HG03139 (cell line): ENCODE measurements around the gene LRCOL1.

Experiments used
- ATAC-seq: cut with Tn5 transposase; IDR thresholded peaks from one replicate; pipeline ENCODE4 v1.9.1; 2021; ENCODE audit not compliant: unreplicated experiment

Gene LRCOL1

DNA sequence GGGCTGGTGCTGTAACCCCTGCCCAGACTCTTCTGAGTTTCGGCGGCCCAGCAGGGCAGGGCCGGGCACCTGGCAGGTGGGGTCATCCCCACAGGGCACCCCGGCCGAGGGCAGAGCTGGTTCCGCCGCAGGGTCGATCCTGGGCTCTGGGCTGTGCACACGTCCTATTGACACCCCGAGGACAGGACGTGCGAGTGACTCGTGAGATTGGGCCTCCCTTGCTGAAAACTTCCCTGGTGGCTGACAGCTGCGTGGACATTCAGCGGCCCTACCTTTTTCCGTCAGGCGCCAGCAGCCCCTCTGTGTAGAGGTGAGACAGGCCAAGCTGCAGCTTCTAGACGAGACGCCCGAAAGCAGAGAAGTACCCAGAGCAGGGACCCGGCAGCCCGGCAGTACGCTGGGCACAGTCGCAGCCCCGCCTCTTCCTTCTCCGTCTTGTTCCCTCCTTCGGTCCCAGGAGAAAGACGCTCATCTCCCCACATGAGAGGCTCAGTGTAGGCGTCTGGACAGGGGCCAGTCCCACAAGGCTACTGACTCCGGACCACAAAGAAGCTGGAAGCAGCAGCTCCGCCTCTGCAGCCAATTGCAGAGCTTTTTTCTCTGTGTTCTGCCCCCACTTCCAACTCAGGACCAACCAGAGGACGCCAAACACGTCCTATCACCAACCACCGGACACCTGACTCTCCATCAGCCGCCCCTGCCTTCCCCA is at the start of gene LRCOL1:
LRCOL1 (minus strand) TSS at position 532 of the 709 bp plus-strand sequence. CDS start 4,331 bp downstream, outside the sequence.
- ATAC-seq: no peak

- ATAC-seq: no peak
Measured at GRCh38 chr12:132660052-132660451, 49.7 kb upstream of the LRCOL1 start.

- no peak for ATAC-seq
Measured at GRCh38 chr12:132659146-132659545, 48.8 kb upstream of the LRCOL1 start.

- ATAC-seq: no peak
Measured at GRCh38 chr12:132658149-132658894, 47.9 kb upstream of the LRCOL1 start.

GRCh38 chr12:132657004-132657727 is 46.8 kb upstream of the LRCOL1 start:
- ATAC-seq: no peak

GRCh38 chr12:132653567-132654290 is 43.3 kb upstream of the LRCOL1 start:
- ATAC-seq: no peak

- no peak for ATAC-seq
Measured at GRCh38 chr12:132651444-132652100, 41.2 kb upstream of the LRCOL1 start.

DNA sequence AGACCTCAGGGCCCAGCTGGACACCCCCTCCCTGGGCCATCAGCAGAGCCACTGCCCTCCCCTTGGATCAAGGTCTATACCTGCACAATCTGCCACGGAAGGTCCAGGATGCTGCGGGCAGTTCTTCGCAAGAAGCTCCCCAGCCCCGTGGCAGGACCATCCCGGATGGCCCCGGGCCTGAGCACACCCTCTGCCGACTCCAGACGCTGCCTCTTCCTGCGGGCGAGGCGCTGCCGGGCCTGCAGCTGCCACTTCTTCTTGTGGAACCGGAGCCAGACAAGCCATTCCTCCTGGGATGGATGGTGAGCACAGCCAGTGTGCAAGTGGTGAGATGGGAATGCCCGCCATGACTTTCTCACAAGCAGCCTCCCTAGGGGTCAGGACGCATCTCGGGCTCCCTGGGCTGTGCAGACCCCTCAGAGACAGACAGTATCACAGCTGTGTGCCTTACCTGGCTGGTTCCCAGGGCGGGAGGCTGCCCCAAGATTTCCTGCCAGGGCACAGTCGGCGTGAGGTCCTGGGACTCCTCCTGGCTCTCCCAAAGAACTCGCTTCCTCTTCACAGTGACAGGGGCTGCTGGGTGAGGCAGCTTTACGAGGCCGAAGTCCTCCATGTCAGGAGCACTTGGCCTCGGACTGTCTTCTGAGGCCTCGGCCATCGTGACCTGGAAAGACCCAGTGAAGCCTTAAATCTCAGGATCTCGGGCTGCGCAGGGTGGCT is 39.0 kb upstream of the LRCOL1 start:
- ATAC-seq: no peak

DNA sequence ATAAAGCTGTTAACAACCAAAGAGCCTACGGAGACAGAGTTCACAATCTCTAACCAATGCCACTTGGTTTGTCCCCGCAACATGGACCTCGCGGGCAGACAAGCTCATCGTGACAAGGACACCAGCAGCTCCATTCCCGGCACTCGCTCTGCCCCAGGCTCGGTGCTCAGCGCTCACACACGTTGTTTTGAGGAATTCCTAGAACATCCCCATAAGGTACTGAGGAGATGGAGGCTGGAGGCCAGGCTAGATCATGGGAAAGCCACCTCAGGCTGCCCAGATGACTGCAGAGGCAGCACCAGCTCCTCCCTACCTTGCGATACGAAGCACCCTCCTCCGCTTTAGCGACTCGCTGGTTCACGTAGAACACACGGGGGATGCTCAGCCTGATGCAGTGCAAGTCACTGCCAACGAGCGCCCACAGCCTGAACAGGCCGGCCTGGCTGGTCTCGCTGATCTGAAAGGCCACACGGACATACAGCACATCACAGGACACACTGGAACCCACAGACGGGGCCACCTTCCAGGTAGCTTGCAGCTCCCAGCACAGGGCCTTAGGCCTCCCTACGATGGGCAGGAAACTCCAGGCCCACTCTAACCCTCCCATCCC is 38.3 kb upstream of the LRCOL1 start:
- no peak for ATAC-seq

GRCh38 chr12:132647858-132648257 is 37.5 kb upstream of the LRCOL1 start:
- ATAC-seq: no peak

DNA sequence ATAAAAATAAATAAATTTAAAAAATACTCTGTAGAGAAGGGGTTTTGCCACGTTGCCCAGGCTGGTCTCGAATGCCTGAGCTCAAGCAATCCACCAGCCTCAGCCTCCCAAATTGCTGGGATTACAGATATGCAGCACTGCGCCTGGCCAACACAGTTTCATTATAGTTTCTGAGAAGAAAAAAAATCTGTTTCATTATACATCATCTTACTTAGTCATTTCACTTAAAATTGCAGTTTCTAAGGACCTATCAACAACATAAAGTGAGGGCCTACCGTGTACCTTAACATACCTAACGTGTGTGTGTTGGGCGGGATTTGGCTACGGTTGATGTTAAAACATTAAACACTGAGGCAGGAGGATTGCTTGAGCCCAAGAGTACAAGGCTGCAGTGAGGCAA is 36.5 kb upstream of the LRCOL1 start:
- ATAC-seq: no peak

DNA sequence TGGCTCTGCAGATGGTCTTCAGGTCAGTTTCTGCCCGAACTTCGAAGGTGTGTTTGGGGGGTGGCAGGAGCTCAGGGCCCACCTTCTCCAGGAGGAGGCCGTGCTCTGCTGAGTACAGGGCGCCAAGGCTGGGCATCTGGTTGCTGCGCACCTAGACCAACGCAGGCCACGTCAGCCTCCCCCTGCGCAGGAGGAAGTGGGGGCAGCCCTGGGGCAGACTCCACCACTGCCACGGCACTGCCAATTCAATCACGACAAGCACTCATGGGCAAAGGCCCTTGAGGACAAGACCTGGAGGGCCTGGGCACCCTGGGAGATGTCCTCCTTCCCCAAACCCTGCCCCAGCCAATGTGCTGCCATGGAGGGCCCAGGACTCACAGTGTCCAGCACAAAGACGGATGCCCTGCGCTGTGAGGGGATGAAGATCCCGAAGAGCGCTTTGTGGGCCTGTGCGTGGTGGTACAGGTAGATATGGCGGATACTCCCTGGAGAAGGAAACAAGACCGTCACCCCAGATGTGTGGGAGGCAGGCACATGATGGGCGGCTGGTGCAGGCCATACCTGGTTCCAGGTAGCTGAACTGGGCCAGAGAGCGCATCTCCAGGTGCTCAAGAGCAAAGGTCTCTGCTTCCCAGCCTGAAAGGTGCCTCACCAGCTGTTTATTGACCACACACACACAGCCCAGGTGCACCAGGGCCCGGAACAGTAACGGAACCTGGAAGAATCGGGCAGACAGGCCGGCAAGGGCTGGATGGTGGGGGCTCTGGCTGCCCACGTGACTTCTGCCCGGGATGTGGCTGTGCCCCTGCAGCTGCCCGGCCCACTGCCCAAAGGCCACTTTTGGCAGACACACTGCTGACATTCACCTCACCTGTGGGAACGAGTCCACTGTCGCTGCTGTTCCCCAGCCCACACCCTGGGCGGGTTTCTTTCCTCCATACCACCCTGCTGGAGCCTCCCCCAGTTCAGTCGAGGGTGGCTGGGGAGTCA is 32.8 kb upstream of the LRCOL1 start:
- ATAC-seq: no peak

- no peak for ATAC-seq
Measured at GRCh38 chr12:132641811-132642650, 31.6 kb upstream of the LRCOL1 start.

- ATAC-seq: no peak
Measured at GRCh38 chr12:132640936-132641335, 30.6 kb upstream of the LRCOL1 start.

GRCh38 chr12:132639956-132640520 is 29.7 kb upstream of the LRCOL1 start:
- ATAC-seq: no peak

GRCh38 chr12:132638541-132639408 is 28.4 kb upstream of the LRCOL1 start:
- ATAC-seq: no peak
